Globus pallidus (tissue), 1 donor: ENCODE measurements around the gene CNTNAP4.

ENCODE experiments used
- DNase-seq: peaks from one replicate; pipeline ENCODE4 v3.0.0-alpha.2; 2015; ENCODE audit warnings: low spot score

Gene CNTNAP4

DNA sequence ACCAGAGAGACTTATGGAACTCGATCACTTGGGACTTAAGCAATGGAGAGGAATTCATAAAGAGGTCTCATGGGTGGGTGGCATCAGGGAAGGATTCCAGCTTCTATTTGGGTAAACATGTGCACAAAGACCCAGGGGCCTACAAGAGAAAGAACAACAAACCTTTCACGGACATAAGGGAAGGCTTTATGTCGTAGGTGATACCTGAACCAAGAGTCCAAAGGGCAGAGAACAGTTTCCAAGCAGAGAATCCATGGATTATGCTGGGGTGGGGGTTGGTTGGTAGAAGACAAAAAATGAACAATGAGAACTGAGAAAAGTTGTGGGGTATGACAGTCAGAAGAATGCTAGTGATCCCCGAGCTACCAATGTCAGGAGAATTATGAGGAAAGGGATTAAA, 119.8 kb downstream of the CNTNAP4 start:
- DNase-seq: no peak

DNA sequence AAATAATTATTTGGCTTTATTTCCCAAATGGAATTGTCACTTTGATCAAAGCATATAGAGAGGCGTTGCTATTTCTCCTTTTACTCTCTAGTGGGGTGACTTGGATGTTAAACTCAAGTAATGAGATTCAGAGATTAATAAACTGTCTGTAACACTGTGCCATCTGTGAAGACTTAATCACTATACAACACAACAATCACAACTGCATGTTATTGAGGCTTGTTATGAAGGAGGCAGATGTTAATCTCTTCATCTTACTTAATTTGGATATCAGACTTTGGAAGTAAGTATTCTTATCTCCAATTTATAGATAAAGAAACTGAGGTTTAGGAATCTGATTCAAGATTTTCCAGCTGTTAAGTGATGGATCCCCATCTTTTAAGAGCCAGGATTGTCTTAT, 132.5 kb downstream of the CNTNAP4 start:
- no peak for DNase-seq

DNA sequence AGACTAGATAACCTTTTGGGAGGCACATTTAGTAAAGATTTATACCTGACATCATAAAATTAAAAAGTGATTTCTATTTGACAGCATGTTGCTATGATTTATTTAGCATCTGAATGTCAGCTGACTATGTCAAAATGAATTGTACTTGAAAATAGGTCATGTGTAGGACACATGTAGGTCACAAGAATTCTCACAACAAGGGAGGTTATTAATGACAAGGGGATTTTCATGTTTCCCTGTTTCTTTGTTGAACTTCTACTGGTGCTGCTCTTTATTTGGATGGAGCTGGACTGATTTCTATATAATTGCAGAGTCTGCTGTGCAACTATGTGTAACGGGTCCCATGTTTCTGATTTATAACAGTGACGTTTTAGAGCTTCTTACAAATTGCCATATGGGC, 144.4 kb downstream of the CNTNAP4 start:
- DNase-seq: no peak

DNA sequence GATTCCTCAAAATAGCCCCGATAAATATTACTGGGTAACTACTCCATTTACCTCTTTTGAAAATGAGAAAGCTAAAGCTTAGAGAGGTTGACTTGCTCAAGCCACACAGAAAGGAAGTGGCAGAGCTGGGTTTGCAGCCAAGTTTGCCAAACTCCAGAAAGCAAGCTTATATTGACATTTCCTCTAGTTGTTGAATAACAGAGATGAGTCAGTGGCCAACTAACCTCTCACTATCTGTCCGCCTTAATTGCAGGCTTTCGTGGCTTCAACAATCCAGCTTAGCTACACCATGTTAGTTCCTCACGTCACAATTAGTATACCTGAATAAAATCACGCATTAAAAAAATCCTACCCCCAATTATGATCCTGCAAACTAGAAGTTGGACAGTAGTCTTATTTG, 151.7 kb downstream of the CNTNAP4 start:
- DNase-seq: no peak

GRCh38 chr16:76441391-76441790, 164.2 kb downstream of the CNTNAP4 start:
- DNase-seq: no peak

- DNase-seq: no peak
These were observed 164.7 kb downstream of the CNTNAP4 start for GRCh38 chr16:76441876-76442275.

- no peak for DNase-seq
These were observed 166.8 kb downstream of the CNTNAP4 start for GRCh38 chr16:76443973-76444372.

- DNase-seq: no peak
These were observed 167.6 kb downstream of the CNTNAP4 start for GRCh38 chr16:76444832-76445231.

- no peak for DNase-seq
These were observed 168.6 kb downstream of the CNTNAP4 start for GRCh38 chr16:76445815-76446214.

GRCh38 chr16:76446251-76446650, 169.1 kb downstream of the CNTNAP4 start:
- no peak for DNase-seq

GRCh38 chr16:76450890-76451289, 173.7 kb downstream of the CNTNAP4 start:
- DNase-seq: no peak

DNA sequence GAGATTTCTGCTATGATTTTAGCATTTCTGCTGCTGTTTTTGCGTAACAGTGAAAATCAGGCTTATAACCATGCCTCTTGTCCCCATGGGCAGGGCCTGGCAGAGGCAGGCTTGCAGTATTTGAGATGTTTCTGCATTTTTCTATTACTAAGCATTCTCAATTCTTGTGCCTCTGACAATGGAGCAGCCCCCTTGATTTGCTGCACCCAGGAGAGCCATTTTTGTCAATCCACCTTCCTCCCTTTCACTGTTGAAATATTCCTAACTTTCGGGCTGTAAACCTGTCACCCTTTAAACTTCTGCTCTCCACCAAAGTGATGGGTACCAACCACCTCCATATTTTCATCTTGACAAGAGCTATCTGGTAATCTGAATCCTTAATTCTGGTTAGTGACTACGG, 178.1 kb downstream of the CNTNAP4 start:
- DNase-seq: no peak

DNA sequence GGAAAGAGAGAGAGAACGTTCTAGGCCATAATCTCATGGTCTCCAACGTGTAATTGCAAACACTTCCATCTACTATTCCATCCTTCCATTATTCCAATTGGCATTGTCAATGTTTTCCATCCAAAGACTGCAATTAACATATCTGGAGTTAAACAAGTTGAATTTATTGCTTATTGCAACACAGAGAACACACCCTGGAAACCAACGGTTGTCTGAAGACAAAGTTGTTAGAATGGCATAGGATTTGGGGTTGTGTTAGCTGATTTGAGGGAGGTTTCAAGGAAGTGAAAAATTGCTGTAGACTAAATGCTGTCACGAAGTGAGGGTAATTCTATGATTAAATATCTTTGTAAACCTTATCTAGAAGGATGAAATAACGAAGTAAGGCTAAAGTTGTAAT, 178.8 kb downstream of the CNTNAP4 start:
- DNase-seq: no peak

DNA sequence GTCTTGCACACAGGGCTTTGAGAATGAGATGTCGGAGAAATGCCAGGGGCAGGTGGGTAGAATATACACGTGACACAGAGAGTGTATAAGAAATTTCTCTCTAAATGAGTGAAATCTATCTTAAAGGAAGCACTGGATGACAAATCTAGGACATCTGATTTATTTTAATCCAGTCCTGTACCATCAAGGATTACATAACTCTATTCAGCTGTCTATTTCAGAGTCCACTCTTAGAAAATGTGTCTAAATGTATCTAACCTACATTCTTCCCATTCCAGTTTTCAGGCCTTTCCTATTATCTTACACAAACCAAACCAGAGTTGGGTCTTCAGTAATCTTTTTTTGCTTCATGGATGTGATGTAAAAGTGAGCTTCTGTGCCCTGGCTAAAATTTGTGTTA, 181.9 kb downstream of the CNTNAP4 start:
- no peak for DNase-seq

- no peak for DNase-seq
These were observed 184.6 kb downstream of the CNTNAP4 start for GRCh38 chr16:76461836-76462235.

DNA sequence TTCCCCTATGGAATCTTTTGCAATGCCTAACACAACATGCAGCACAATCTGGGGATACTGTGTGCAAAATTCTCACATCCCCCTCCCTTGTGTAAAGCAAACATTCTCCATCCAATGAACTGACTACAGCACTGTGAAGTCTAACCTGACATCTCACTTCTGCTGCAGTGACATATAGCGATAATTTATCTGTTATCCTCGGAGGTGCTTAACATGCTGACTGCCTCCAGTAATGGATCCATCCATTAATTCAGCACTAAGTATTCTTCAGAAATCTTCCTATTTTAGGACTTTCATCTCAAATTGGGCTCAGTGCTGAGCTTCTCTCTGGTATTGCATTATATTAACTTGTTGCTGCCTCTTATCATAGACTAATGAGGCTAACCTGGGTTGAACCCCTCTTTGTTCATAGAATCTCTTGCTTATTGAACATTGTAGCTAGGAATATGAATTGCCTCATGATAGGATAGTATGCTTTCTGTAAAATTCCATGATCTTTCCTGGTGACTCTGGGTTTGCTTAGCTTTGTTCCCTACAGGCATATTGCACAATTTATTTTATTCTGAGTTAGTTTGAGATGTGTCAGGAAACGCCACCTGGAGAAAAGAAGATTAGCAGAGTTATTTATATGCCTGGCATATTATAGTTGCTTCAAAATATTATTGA, 187.9 kb downstream of the CNTNAP4 start:
- no peak for DNase-seq

DNA sequence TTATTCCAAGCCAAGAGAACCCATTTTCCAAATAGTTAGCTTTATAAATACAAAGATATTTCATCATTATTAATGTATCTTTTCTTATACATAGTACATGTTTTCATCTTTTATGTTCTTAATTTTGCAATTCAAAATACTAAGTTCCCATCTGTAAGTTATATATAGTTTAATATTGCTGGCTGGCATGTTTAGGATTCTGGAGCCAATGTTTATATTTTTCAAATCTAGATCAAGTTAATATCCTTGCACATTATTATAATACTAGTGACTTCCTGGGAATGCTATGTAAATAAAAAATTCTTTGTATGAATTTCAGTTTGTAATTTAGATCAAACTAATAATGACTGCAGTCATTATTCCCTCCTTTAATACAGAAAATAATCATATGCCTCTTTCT, 189.7 kb downstream of the CNTNAP4 start:
- no peak for DNase-seq

- DNase-seq: no peak
These were observed 196.8 kb downstream of the CNTNAP4 start for GRCh38 chr16:76474048-76474447.

GRCh38 chr16:76478105-76478504, 200.9 kb downstream of the CNTNAP4 start:
- no peak for DNase-seq

- DNase-seq: peak; percentile 87
These were observed 206.2 kb downstream of the CNTNAP4 start for GRCh38 chr16:76483307-76483909.

GRCh38 chr16:76484020-76484419, 206.8 kb downstream of the CNTNAP4 start:
- peak; percentile 26 for DNase-seq

DNA sequence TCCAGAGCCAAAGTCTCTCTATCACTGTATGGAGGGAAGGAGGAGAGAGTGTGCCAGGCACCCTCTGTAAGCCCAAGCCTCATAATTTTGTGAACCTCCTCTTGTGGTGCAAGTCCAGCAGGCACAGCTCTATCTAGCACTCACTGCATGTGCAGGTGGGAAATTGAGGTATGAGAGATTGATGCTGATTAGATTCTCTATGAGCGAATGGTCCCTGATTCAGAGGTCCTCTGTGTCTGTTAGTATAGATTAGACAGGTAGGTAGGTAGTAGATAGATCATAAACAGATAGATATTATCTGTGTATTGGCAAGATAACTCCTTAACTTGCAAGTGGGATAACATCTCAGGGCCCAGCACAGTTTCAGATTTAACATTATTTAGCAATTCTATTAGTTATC, 209.5 kb downstream of the CNTNAP4 start:
- DNase-seq: no peak

- no peak for DNase-seq
These were observed 210.3 kb downstream of the CNTNAP4 start for GRCh38 chr16:76487411-76488064.

GRCh38 chr16:76488065-76488417, 210.8 kb downstream of the CNTNAP4 start:
- DNase-seq: no peak
